GM19438 (cell line): ENCODE data around the gene STXBP5L.
"Not testable (repeated sequence)": the region's sequence is repeated elsewhere in the genome, so short reads cannot be mapped to it uniquely, and the experiment has no call there.

ENCODE experiments used
- ATAC-seq: cut with Tn5 transposase; IDR thresholded peaks from one replicate; pipeline ENCODE4 v1.9.1; 2021; ENCODE audit warnings: low read depth; ENCODE audit not compliant: unreplicated experiment

Gene STXBP5L

DNA sequence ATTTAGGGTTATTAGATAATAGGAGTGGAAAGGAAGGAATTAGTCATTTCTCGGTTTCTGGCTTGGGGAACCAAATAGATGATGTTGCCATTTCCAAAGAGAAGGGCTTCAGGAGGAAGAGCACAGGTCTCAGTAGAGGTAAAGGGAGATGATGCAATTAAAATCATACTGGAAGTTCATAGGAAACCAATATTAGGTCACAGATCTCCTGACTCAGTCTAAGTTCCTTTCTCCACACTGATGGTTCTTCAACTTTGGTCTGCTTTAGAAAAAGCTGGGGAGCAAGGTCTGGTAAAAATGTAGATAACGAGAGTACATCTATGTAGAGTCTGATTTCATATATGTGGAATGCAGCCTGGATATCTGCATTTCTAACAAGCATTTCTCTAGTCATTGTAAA, 506.9 kb downstream of the STXBP5L start:
- ATAC-seq: no peak

DNA sequence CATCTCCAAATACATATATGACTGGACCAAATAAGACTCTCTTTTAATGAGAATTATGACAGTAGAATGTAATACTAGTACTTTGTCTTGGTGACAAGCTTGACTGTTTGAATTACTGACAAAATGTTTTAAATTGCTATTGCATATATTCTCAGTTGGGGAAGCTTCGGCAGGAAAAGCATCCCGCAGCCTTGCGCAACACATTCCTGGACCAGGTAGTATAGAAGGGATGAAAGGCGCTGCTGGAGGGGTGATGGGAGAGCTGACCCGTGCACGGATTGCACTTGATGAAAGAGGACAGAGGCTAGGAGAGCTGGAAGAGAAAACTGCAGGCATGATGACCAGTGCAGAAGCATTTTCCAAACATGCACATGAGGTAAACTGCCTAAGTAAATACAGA, 510.2 kb downstream of the STXBP5L start:
- no peak for ATAC-seq

DNA sequence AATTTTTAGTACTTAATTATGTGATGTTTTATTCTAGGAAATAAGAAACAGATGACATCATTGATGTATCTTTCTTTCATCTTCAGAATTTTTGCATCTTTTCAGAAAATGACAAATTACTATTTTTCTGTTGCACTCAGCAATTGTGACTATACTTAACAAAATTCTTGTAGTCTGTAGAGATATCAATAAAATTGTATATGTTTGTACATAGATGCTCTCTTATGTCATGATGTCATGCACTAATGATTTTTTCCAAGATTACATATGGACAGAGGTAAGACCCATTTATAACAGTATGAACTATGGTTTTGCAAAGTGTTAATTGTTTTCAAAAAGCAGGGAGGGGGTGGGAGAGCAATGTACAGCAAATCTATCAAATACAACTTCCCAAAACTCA, 516.5 kb downstream of the STXBP5L start:
- no peak for ATAC-seq

DNA sequence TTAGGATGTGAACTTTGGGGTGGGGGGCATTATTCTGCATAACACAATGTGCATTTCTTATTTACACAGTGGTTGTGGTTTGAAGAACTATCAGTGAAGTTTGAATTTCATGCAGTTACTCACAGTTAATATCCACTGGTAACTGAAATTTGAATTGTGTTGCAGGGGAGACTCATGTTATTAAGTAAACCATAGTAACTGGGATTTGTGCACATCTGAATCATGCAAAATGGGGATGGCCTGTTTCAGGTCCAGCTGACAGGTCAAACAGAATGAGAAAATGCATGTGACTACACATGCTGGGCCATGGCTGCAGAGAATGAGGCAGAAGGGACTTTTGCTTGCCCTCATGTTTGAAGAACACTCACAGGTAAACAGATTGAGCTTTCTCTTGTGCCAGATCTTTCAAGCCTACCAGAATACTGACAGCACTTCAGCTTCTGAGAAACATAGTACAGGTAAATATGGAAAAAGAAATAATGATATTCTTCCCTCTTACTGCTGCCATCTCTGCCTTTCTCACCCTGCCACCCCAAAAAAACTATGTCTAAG, 522.7 kb downstream of the STXBP5L start:
- no peak for ATAC-seq

DNA sequence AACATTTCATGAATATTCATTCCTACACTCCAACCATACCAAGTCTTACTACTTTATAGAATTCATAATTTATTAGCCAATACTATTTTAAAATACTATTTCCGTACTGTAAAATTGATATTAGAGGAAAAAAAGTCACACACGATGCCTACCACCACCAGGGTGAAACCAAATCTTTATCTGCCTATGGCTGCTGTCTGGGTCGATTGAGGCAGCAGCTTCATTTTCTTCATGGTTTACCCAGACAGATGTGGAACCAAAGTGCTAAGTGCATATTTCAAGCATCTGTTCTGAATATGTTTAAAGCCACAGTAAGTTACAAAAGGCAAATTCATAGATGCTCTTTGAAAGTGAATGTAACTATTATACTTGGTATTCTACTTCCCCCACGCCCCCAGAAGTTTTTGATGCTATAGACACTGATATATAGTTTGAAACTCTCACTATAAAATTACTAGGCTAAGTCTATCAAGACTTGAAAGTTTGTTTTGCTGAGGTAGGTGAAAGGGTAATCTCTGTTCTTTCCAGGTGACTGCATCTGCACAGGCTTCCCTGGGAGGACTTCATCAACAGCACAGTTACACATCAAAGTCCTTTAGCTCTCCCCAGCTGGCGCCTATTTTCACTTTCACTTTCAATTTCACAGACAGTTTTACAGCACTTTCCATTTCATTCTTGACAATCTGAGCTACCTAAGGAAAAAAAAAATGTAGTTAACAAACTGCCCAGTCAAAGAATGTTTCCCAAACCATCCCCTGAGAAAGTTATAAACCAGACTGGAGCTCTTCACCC, 523.9 kb downstream of the STXBP5L start:
- peak; percentile 94 for ATAC-seq

DNA sequence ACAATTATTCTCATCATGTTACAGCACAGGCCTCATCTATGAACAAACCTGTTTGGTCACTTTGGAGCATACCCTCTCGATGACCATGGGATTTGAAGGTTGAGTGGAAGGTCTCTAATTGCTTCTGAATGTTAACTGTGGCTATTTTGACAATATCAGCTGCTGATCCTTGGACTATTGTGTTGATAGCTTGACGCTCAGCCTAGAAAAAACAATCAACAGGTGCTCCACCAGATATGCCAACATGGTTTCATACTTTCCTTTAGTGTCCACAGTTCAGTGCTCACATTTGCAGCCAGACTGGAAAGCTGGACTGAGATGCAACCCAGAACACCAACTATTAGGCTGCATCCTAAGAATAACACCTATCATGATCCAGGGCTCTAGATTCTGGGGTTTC, 528.1 kb downstream of the STXBP5L start:
- ATAC-seq: no peak

DNA sequence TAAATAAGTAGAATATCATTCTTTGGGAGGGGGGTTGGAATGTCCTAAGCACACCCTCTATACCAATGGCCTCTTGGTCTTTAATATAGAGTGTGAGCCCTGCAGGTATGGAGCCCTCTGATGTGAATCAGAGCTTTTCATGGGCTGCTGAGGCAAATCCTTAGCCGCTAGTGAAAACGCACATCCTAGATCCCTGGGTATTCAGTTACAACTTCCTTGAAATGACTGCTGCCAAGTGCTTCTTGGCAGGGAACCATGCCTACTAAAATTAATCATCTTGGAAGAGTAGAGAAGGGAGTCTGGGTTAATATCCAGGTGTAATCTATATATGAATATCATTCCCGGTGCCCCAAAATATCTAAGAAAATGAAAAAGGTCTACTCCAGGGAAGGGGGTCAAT, 528.6 kb downstream of the STXBP5L start:
- ATAC-seq: no peak

DNA sequence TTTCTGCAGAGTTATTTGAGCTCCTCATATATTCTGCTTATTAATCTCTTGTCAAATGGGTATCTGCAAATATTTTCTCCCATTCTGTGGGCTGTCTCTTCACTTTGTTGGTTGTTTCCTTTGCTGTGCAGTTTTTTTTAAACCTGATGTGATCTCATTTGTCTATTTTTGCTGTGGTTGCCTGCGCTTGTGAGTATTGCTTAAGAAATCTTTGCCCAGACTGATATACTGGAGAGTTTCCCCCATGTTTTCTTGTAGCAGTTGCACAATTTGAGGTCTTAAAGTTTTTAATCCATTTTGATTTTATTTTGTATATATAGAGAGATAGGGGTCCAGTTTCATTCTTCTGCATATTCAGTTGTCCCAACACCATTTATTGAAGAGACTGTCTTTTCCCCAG, 535.5 kb downstream of the STXBP5L start:
- ATAC-seq: no peak

DNA sequence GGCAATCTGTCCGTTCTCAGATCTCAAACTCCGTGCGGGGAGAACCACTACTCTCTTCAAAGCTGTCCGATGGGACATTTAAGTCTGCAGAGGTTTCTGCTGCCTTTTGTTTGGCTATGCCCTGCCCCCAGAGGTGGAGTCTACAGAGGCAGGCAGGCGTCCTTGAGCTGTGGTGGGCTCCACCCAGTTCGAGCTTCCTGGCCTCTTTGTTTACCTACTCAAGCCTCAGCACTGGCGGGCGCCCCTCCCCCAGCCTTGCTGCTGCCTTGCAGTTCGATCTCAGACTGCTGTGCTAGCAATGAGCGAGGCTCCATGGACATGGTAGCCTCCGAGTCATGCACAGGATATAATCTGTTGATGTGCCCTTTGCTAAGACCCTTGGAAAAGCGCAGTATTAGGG, 543.7 kb downstream of the STXBP5L start:
- ATAC-seq: not testable (repeated sequence)

DNA sequence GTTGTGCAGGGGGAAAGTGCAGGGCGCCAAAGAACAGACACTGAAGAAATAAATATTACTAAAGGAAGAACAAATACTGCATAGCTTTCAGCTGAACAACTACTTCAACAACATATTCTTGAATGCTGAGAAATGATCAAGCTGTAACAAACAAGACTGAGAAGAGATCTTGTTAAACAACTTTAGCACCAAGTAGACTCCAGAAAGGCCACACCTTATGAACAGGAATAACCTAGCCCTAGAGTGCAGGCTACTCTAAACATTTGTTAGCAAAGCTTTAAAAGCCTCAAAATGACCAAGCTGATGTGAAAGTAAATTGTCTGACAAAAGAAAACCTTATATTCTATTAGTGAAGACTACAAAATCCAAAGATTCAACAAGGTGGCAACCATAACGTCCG, 554.6 kb downstream of the STXBP5L start:
- no peak for ATAC-seq

DNA sequence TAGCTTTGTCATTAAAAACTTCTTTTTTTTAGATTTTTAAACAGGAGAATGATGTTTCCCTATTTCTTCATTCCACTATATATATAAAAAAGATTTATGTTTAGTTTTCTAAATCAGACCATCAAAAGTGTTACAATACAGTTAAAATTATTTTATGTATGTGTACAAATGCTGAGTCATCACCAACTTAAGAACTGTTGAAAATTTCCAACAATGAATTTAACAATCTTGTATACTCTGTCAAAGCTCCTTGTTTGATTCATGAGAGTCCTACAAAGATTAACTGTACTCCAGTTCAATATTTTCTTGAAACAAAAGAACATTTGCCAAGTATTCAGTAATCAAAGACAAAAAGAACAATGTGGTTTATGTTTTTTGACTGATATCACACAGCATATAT, 555.7 kb downstream of the STXBP5L start:
- no peak for ATAC-seq

DNA sequence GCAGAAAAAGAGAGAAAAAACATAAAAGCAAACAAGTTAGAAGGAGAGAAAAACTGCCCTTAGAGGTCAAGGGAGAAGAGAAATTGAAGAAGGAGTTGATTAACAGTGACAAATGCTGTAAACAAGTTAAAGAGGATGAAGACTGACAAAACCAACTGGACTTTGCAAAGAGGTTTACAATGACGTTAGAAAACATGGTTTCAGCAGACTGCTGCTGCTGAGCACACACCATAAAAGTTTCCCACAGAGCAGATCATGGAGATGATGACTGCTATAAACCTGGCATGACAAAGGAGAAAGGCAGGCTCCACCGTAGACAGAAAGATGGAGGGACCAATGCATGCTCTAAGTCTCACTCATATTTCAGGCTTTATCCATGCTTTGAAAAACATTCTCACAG, 559.1 kb downstream of the STXBP5L start:
- ATAC-seq: no peak

DNA sequence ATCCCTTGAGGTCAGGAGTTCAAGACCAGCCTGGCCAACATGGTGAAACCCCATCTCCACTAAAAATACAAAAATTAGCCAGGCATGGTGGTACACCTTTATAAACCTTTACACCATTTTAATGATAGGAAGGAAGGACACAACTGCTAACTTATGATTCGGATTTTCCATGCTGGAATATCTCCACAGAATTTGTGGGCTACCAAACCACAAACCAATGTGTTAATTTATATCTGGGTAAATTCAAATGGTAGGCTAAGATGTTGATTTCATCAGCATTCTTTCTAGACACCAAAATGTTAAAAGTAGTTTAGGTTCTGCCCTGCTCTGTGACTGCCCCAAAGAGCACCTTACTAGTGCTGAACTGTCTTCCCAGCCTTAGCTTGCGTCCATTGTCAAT, 565.0 kb downstream of the STXBP5L start:
- no peak for ATAC-seq
